Liver (tissue), 3 donors: ENCODE data around the gene RAB1A.

Experiments
- ATF3 ChIP-seq: IDR thresholded peaks from 2 replicates; pipeline ENCODE4 v1.6.1; 2016; ENCODE audit warnings: antibody characterized with exemption
- CTCF ChIP-seq: fragments of 150-350 bp; IDR thresholded peaks from 2 replicates; pipeline ENCODE4 v1.5.1; 2017; ENCODE audit warnings: improper control_type of control experiment, low read depth, low read length; ENCODE audit not compliant: missing input control
- EGR1 ChIP-seq, 2 donors: IDR thresholded peaks; 2 replicates each; pipeline ENCODE4 v1.6.1; 2016 to 2018; ENCODE audit warnings: antibody characterized with exemption in 2 of 2, low read depth in 2 of 2
- FOXA1 ChIP-seq: IDR thresholded peaks from 2 replicates; pipeline ENCODE4 v1.6.1; 2016; ENCODE audit warnings: antibody characterized with exemption
- HNF4A ChIP-seq, 2 donors: conservative IDR thresholded peaks; 2 replicates each; pipeline ENCODE4 v1.6.1; 2016; ENCODE audit warnings: antibody characterized with exemption in 2 of 2, mild to moderate bottlenecking in 2 of 2
- HNF4G ChIP-seq: IDR thresholded peaks from 2 replicates; pipeline ENCODE4 v1.6.1; 2016; ENCODE audit warnings: antibody characterized with exemption
- JUND ChIP-seq, 2 donors: IDR thresholded peaks; 2 replicates each; pipeline ENCODE4 v1.6.1; 2016; ENCODE audit warnings: antibody characterized with exemption in 2 of 2
- MAX ChIP-seq: IDR thresholded peaks from 2 replicates; pipeline ENCODE4 v1.6.1; 2016; ENCODE audit warnings: antibody characterized with exemption
- RAD21 ChIP-seq, 2 donors: IDR thresholded peaks; 2 replicates each; pipeline ENCODE4 v1.6.1; 2016; ENCODE audit warnings: antibody characterized with exemption in 2 of 2, mild to moderate bottlenecking in 2 of 2
- SP1 ChIP-seq: IDR thresholded peaks from 2 replicates; pipeline ENCODE4 v1.6.1; 2018; ENCODE audit warnings: antibody characterized with exemption, mild to moderate bottlenecking
- TAF1 ChIP-seq: conservative IDR thresholded peaks from 2 replicates; pipeline ENCODE4 v1.6.1; 2016; ENCODE audit warnings: antibody characterized with exemption, mild to moderate bottlenecking
- YY1 ChIP-seq: IDR thresholded peaks from 2 replicates; pipeline ENCODE4 v1.6.1; 2016; ENCODE audit warnings: antibody characterized with exemption, mild to moderate bottlenecking
- TF ChIP-seq, protein P1 (sequence below): IDR thresholded peaks from 2 replicates; pipeline ENCODE4 v1.6.1; 2016; ENCODE audit warnings: antibody characterized with exemption, mild to moderate bottlenecking
- donor health status: healthy.
- donor health status: healthy.

DNA sequence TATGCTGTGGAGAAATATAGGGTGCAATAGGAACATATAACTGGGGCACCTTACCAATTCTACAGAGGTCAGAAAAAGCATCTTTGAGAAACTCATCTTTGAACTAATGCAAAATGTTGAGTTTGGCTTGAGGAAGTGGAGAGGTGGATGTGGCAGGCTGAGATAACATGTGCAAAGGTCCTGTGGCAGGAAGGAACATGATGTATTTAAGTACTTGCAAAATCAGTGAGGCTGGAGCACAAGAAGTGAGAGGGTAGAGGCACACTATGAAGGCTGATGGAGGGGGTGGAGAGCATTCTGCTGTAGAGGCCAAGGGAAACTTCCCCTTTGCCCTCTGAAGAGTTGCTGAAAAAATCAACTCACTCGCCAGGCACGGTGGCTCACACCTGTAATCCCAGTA is 14.7 kb upstream of the RAB1A start:
- TF ChIP-seq EGR1 (IDR thresholded peaks at IDR 0.05; ENCODE audit: low read depth in 2 of 2) (no peak), CTCF (no peak), RAD21 (IDR thresholded peaks at IDR 0.05) (no peak), FOXA1 (no peak), SP1 (no peak), MAX (no peak), YY1 (no peak), HNF4A (conservative IDR thresholded peaks at IDR 0.05) (no peak), ATF3 (no peak), HNF4G (no peak), TAF1 (no peak), JUND (IDR thresholded peaks at IDR 0.05) (no peak)
- TF ChIP-seq, protein P1, sequence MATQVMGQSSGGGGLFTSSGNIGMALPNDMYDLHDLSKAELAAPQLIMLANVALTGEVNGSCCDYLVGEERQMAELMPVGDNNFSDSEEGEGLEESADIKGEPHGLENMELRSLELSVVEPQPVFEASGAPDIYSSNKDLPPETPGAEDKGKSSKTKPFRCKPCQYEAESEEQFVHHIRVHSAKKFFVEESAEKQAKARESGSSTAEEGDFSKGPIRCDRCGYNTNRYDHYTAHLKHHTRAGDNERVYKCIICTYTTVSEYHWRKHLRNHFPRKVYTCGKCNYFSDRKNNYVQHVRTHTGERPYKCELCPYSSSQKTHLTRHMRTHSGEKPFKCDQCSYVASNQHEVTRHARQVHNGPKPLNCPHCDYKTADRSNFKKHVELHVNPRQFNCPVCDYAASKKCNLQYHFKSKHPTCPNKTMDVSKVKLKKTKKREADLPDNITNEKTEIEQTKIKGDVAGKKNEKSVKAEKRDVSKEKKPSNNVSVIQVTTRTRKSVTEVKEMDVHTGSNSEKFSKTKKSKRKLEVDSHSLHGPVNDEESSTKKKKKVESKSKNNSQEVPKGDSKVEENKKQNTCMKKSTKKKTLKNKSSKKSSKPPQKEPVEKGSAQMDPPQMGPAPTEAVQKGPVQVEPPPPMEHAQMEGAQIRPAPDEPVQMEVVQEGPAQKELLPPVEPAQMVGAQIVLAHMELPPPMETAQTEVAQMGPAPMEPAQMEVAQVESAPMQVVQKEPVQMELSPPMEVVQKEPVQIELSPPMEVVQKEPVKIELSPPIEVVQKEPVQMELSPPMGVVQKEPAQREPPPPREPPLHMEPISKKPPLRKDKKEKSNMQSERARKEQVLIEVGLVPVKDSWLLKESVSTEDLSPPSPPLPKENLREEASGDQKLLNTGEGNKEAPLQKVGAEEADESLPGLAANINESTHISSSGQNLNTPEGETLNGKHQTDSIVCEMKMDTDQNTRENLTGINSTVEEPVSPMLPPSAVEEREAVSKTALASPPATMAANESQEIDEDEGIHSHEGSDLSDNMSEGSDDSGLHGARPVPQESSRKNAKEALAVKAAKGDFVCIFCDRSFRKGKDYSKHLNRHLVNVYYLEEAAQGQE: no peak
